ENCODE data around the gene RASGRF2.

GRCh38 chr5:80961376-80962281, 1.5 kb downstream of the RASGRF2 start:
- TF ChIP-seq EP300 (IDR thresholded peaks at IDR 0.05) (no peak), CTCF (IDR thresholded peaks at IDR 0.05) (no peak), POLR2A (IDR thresholded peaks at IDR 0.05) (no peak)

Measured in suprapubic skin (tissue), 3 donors.